GM19452 (cell line): Measurements from ENCODE around the gene NR4A3.

ENCODE experiments used
- ATAC-seq: cut with Tn5 transposase; IDR thresholded peaks from one replicate; pipeline ENCODE4 v1.9.1; 2021; ENCODE audit not compliant: unreplicated experiment

Gene NR4A3

GRCh38 chr9:99813739-99814138, 7.9 kb upstream of the NR4A3 start:
- no peak for ATAC-seq

GRCh38 chr9:99814359-99814758, 7.3 kb upstream of the NR4A3 start:
- no peak for ATAC-seq

GRCh38 chr9:99816392-99816791, 5.3 kb upstream of the NR4A3 start:
- no peak for ATAC-seq

- no peak for ATAC-seq
Observed at GRCh38 chr9:99818500-99818899, 3.2 kb upstream of the NR4A3 start.

- ATAC-seq: peak; percentile 58
Observed at GRCh38 chr9:99819123-99819855, 2.4 kb upstream of the NR4A3 start.

- ATAC-seq: peak; percentile 43
Observed at GRCh38 chr9:99819856-99820684, 1.6 kb upstream of the NR4A3 start.

- ATAC-seq: peak; percentile 1
Observed at GRCh38 chr9:99820685-99821395, 845 bp upstream of the NR4A3 start.

GRCh38 chr9:99822109-99822805, 572 bp downstream of the NR4A3 start:
- ATAC-seq: no peak

GRCh38 chr9:99822806-99823591, 1.3 kb downstream of the NR4A3 start:
- no peak for ATAC-seq

GRCh38 chr9:99823681-99824377, 2.1 kb downstream of the NR4A3 start:
- no peak for ATAC-seq

GRCh38 chr9:99824378-99825171, 2.9 kb downstream of the NR4A3 start:
- ATAC-seq: no peak

GRCh38 chr9:99825172-99826046, 3.7 kb downstream of the NR4A3 start:
- no peak for ATAC-seq

- ATAC-seq: no peak
Observed at GRCh38 chr9:99826579-99826978, 4.9 kb downstream of the NR4A3 start.

GRCh38 chr9:99827244-99827643, 5.6 kb downstream of the NR4A3 start:
- ATAC-seq: no peak

- ATAC-seq: no peak
Observed at GRCh38 chr9:99828054-99828416, 6.3 kb downstream of the NR4A3 start.

- ATAC-seq: no peak
Observed at GRCh38 chr9:99828417-99829176, 6.9 kb downstream of the NR4A3 start.

- no peak for ATAC-seq
Observed at GRCh38 chr9:99831857-99832557, 10.3 kb downstream of the NR4A3 start.
